Muscle of back (tissue), 11 donors: Measurements from ENCODE around the gene EIF5B. TPM values are rescaled to one million over a fixed set of nuclear protein-coding genes. Genes with fewer than 3 reads are reported as not detected.
"Not testable (repeated sequence)": the region's sequence is repeated elsewhere in the genome, so short reads cannot be mapped to it uniquely, and the experiment has no call there.

Experiments
- DNase-seq, 3 donors: peaks; one replicate each; pipeline versions ENCODE4 v3.0.0 to v3.0.0-alpha.2; 2013
- polyA plus RNA-seq, 10 donors: library from polyadenylated mRNA; unstranded; fragments of 120-200 nt; gene quantifications; one replicate each; pipeline ENCODE4 v1.2.1, GENCODE V29; 2013; ENCODE audit not compliant: insufficient read length in 10 of 10

The EIF5B gene
- polyA plus RNA-seq, 10 donors: 45.7 to 64.2 (median 56.4) TPM

DNA sequence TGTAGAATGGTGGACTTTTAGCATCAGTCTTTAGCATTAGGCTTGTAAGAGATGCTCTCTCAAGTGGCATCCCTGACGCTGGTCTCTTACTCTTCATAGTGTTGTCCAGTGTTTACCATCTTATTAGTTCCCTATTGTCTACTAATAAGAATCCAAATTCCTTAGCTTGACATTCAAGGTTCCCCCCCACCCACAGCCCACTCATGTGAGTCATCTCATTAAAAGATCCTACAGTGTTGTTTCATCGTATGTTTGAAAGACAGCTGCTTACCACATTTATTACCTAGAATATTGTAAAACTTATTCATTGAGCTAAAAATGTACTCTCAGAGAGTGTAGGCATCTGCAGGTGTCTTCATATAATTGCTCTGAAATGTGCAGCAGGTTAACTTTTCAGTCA lies 28.5 kb downstream of the EIF5B start:
- no peak for DNase-seq

DNA sequence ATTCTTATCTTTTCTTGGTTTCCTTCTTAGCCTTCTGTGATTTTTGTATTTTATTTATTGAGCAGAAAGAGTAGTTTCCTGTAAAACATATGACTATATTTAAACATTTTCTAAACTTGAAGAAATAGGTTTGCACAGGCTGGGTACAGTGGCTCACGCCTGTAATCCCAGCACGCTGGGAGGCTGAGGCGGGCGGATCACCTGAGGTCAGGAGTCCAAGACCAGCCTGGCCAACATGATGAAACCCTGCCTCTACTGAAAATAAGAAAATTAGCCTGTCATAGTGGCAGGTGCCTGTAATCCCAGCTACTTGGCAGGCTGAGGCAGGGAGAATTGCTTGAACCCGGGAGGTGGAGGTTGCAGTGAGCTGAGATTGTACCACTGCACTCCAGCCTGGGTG lies 31.7 kb downstream of the EIF5B start:
- not testable (repeated sequence) for DNase-seq

DNA sequence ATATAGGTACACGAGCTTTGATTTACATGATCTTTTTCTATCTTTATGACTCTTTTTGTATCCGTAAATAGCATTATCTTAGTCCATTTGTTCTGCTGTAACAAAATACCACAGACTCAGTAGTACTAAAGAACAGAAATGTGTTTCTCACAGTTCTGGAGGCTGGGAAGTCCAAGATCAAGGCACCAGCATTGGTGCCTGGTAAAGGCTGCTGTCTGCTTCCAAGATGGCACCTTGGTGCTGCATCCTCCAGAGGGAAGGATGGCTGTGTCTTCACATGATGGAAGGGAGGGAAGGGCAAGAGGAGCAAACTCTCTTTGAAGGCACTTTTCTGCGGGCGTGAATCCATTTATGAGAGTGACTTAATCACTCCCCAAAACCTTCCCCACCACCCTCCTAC lies 36.0 kb downstream of the EIF5B start:
- DNase-seq: no peak

DNA sequence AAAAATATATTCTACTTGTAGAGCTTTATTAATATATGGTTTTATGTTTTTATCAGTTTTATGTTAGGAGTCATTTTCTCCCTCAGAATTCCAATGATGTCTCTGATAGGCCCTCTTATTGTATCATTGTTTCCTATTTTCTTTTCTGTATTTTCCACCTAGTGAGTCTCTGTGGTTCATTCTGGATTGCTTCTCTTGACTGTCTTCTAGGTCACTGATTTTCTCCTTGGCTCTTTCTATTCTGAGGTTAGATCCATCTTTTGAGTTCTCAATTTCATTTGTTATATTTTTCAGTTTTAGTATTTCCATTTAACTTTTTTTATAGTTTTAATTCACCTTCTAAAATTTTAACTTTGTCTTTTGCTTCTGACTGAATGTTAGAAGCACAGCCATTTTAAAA lies 37.6 kb downstream of the EIF5B start:
- DNase-seq: no peak

DNA sequence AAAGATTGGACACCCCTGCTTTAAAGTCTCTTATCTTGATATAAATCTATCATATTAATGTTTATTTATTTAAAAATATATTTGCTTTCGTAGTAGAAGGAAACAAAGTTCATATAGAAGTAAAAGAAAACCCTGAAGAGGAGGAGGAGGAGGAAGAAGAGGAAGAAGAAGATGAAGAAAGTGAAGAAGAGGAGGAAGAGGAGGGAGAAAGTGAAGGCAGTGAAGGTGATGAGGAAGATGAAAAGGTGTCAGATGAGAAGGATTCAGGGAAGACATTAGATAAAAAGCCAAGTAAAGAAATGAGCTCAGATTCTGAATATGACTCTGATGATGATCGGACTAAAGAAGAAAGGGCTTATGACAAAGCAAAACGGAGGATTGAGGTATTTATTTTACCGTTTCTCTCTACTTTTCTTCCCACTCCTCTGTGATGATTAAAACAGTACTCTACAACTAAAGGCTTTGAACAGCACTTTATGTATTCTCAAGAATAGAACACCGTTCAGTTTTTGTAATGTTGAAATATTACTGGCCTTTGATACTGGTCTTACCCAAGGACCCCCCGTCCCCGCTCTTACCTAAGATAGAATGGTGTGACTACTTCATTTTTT lies 39.2 kb downstream of the EIF5B start:
- no peak for DNase-seq

DNA sequence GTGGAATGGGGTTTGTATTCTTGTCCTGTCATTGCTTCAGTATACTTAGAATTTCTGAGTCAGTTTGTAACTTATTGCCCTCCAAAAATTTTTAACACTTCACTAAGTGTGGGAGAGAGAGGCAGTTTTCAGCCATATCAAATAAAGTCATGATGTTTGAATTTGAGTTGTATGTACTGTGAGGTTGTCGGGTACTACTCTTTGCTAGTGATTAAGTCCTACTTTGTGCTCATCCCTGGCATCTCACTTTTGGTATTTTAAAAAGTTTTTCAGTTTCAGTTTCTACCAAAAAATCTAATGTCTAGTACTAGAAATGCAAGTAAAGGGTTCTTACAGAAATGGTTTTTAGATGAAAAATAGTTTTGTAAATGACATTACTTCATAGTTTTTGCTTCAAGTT lies 40.7 kb downstream of the EIF5B start:
- DNase-seq: no peak

DNA sequence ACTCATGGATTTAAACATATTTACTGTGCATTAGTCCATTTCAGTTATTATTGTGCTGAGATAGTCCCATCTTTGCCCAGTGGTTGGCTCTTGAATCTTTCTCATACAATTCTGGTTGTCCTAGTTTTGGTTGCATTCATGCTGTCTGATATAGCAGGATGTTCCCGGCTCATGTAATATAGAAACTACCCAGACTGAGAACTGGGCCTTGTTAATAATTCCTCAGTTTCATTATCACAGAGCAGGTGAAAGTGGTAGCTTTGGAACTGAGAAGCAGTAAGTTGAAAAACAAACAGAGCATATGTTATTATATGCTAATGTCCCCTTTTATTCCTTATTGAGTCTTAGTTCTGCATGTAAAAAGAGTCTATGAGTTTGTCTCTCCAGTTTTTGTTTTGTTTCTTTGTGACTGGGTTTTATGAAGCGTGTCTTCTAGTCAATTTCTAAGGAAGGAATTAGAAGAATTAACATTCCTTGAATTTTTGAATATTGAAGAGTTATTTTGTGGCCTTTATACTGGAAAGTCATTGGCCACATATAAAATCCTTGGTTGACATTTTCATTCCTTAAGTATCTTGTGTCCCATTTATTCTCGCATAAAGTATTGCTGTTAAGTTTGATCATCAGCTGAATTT lies 43.3 kb downstream of the EIF5B start:
- no peak for DNase-seq

DNA sequence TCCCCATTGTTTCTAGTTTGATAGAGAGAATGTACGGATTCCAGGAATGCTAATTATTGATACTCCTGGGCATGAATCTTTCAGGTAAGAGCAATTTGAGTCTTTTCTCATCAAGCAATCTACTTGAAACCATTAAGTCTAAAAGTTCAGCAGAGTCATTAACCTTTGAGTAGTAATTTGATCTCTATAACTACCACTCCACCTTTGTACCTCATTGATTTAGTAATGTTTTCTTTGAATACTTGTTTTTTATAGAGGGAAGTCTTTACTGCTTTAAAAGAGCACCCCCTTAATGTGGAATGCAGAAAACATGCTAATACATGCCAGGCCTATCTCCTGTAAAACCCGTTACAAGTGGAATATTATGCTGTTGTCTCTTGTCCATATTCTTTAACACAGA lies 45.0 kb downstream of the EIF5B start:
- no peak for DNase-seq

DNA sequence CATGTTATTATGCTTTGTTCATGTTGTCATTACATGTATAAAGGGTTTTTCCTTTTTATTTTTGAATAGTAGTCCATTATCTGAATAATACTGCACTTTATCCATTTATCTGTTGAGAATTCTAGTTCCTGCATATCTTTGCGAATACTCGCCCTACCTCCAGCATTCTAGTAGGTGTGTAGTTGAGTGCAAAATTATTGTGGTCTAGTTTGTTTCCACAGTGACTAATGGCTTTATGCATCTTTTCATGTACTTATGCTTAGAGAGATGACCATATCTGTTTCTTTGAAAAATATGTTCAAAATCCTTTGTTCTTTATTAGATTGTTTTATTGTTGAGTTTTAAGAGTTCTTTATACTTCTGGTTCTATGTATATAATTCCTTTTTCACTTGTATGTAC lies 48.8 kb downstream of the EIF5B start:
- no peak for DNase-seq

DNA sequence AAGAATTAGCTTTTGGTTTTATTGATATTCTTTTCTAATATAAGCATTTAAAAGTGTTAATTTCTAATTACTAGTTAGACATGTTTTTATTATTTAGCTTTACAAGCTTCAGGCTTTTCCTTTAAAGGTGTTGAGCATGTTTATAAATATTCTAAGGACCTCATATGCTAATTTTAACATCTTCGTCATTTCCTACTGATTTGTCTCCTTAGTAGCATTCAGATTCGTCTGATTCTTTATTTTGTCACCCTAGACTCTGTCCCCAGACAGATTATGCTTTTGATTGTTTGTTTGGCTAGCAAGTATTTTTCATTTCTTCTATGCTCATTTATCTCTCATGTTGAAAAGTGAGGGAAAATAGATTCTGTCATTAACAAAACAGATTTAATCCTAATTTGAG lies 51.7 kb downstream of the EIF5B start:
- no peak for DNase-seq

DNA sequence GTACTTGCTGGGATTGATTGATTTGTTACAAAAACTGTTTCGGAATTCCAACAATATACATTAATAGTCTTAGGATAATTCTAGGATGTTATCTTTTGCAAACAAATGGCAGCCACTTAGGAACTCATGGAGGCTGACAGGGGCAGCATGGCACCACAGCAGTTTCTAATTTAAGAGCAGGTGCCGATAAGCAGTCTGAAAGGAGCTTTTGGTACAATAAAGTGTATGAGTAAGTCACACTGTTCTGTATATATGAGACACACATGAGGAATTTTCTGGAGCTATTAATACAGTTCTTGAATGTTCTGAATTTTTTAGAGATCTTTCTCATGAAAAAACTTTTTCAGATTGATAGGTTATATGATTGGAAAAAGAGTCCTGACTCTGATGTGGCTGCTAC lies 52.2 kb downstream of the EIF5B start:
- peak in 1 of 3 donors; percentile 2 for DNase-seq

DNA sequence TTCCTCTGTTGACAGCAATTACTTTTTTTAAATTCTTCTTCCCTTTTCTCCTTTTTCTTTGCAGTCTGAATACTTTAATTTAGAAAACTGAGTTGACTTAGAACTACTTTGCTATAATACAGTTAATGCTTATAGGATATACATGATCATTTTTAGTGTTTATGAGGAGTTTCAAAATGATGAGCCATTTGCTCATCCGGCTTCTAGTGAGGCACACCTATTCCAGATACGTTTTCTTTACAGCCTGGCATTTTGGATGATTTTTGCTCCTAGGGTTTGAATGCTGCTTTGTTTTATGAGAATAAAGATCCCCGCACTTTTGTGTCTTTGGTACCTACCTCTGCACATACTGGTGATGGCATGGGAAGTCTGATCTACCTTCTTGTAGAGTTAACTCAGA lies 52.8 kb downstream of the EIF5B start:
- DNase-seq: no peak

DNA sequence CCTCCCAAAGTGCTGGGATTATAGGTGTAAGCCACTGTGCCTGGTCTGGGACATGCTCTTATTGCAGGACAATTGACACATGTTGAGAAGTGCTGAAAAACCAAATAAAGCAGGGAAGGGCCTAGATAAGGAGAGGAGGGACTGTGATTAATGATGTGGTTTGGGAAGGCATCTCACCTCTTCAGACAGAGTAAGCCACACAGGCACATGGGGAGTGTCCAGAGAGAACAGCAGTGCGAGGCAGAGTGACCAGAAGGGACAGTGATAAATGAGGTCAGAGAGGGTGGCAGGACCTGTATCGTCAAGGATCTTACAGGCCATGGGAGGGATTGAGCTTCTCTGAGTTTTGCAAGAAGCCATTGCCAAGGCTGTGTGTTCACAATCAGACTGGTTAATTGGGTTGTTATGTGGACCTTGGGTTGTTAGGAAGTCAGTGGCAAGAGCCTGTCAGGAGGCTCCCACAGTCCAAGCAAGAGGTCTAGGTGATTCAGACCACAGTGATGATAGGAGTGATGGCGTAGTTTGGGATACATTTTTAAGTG lies 58.5 kb downstream of the EIF5B start:
- DNase-seq: no peak

DNA sequence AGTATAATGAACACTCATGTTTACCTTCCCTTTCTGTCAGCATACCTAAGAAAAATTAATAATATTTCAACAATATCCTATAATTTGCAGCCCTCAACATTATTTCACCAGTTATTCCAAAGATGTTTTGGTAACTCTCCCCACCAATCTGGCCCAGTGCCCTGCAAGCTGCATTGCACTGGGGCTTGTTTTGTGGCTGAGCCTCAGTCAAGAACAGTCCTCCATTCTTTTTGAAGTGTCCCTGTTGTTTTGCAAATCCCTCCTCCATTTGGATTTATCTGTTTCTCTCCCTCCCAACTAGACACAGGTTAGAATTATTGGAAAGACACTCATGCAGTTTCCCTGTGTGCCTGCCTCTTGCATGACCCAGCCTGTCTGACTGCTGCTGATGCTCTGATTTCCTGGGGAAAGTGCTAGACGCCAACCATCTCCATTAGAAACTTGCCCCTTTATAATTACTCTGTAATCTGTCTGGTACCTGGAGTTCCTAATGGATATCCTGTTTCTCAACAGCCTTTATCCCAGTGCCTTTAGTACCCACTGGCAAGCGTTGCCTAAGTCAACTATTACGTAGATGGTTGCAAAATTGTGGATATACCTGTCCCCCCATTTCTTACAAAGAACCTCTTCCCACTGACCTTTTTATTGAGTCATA lies 60.2 kb downstream of the EIF5B start:
- DNase-seq: no peak

DNA sequence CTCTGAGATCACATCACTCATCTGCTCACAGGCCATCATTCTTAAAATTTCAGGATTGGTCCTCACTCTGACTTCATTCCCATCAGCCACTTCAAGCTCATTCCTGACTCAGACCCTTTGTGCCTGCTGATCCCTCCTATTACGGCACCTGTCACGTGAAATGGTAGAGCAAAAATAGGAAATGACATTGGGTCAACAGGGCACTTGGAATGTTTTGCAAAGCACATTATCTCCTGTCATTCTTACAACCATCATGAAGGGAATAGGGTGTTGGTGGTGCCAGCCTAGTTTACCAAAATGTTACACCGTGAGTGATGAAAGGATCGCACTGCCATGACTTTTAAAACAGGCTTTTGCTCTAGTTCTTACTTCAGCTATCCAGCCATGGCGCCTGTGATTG lies 61.1 kb downstream of the EIF5B start:
- DNase-seq: no peak

DNA sequence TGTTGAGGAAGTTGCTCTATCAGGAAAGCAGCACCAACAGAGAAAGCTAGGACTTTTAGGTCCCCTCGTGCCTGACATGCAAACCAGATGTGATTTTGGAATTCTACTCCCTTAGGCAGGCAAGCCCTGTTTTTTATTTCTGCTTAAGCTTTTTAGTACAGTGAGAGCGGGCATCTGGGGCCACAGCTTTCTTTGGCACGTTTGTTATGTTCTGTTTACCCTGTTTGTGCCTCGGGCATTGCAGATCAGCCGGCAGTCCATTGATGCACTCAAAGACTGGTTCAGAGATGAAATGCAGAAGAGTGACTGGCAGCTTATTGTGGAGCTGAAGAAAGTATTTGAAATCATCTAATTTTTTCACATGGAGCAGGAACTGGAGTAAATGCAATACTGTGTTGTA lies 61.9 kb downstream of the EIF5B start:
- no peak for DNase-seq

DNA sequence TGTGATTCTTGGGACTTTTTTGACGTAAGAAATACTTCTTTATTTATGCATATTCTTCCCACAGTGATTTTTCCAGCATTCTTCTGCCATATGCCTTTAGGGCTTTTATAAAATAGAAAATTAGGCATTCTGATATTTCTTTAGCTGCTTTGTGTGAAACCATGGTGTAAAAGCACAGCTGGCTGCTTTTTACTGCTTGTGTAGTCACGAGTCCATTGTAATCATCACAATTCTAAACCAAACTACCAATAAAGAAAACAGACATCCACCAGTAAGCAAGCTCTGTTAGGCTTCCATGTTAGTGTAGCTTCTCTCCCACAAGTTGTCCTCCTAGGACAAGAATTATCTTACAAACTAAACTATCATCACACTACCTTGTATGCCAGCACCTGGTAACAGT lies 62.6 kb downstream of the EIF5B start:
- DNase-seq: no peak

DNA sequence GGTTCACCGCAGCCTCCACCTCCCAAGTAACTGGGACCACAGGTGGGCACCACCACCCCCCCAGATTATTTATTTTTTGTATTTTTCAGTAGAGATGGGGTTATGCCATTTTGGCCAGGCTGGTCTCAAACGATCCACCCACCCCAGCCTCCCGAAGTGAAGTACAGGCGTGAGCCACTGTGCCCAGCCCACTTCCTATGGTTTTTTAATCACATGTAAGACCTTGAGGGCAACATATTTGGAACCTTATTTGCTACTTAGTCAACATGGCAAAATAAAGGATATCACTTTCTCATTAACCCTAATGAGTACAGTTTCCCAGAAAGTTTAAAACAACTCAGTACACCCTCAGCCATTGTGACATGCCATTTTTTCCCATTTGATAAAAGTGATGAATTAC lies 64.7 kb downstream of the EIF5B start:
- no peak for DNase-seq

DNA sequence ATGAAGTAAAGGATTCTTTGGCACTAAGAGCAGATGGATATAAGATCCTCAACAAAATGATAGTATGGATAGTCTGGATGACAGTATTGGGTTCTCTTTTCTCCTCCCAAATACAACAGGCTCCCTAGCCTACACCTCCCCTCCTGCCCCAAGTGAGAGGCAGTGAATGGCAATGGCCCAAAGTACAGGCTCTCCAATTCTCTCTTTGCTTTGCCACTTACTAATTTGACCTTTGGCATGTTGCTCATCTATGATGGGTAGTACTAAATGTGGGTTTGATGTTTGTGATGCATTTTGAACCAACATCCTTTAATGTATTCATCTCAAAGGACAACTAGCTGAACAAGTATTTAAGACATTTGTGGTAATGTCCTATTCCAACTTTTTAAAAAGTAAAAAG lies 65.9 kb downstream of the EIF5B start:
- no peak for DNase-seq

DNA sequence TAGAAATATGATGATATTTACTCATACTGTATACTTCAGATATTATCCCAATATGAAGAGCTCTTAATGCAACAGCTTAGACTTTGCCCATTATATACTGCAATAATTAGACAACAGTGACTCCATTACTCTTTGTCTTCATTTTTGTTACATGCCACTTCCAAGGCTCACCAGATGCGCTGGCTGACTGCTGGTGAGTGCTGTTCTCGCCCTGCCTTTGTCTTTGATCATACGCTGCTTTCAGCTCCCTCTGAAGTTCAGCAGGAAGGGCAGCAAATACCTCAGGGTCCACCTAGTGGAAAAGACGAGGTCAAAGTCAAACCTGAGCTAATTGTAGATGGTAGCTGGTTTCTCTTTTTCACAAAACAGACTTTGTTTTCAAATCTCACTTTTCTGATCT lies 66.3 kb downstream of the EIF5B start:
- no peak for DNase-seq

DNA sequence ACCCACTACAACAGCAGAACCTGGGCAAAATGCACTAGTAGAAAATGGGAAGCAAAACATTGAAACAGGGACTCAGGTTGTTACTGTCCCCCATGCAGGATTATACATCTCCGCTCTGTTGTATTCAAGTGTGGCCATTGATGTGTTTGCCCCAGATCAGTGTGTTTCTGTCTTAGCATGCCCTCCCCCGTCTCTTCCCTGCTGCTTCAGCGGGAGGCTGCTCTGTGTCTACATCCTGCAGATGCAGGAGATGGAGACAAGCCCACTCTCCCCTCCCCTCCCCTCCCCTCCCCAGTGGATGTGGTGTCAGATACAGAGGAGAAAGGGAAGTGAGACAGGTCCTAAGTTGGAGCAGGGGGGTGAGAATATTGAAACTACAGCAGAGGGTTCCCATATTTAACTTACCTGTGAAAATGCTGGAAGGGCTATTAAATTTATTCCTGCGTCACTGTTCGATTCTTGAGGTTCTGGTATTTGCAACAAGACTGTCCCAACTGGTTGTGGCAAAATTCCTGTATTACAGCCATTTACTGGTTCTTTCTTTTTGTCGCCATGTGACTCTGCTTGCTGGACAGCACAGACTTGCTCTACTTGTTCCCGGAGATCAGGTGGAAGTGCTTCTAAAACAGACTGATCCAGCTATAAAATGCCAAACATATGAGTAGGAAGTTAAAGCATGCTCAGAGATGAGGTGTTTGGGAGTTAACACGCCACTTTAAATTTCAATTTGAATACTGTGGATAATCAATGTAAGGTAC lies 67.0 kb downstream of the EIF5B start:
- no peak for DNase-seq

DNA sequence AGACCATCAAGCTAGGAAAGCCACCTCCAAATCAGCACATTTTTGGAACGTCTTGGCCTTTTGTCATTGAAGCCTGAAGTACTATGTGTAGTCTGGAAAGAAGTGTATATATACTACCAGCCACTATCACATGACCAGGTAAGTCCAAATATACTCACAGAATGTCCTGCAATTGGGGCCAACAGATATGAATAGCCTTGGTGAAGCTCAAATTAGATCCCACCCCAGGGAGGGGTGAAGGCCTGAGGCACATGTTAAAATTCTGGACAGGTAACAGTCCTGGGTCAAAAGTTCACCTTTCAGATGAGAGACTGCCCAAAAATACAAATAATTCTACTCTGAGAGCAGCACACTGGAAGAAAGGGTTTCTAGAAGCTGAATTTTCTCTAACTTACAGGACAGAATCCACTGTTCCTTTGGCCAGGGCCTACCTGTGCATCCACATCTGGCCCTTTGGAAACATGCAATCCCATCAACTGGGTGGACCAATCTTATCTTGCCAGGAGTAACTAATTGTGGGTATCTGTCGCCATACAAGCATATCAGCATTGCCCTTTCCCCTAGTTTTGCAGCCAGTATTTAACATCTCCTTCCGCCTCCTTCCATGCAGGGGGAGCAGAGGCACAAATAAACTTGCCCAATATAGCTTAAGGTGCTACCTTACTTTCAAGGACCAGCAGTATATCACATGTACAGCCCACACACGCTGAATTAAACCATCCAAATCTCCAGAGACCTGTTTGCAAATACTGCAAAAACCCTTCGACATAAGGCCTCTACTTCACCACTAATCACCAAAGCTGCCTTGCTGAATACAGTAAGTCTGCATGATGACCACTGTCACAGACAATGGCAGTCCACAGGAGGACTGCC lies 67.8 kb downstream of the EIF5B start:
- DNase-seq: no peak
